ENCODE measurements around the gene SLC25A39. TPM values are rescaled to one million over a fixed set of nuclear protein-coding genes. Genes with fewer than 3 reads are reported as not detected.

The SLC25A39 gene
- total and polyA plus RNA-seq, 2 of the 13 experiments (the other 11 are each of a cell fraction or from before 2014, with no cell fraction given) = 144 to 151 TPM

DNA sequence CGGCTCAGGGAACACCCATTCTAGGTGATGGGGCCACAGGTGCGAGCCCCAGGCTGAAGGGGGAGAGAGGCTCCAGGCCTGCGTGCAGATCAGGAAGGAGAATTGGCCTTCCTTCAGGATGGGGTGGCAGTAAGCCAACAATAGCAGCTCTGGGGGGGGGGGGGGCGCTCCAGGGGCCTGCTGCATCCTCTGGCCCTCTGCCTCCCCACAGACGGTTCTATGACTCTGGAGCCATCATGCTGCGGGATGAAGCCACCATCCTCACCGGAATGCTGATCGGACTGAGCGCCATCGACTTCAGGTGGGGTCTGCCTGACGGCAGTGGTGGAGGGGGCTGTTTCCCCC lies 10.1 kb downstream of the SLC25A39 start:
- BruUV-seq (replicated peaks) = no TSS peak
- Histone ChIP-seq H3K9ac (ENCODE audit: insufficient read depth, low read depth, low read length) (no peak overlapping the region), H4K20me1 (ENCODE audit: insufficient read depth, low read length) (no peaks in the 10 kb centered on the region), H3K79me2 (ENCODE audit: insufficient read depth, low read length) (no peaks in the 10 kb centered on the region), H3K4me1 (ENCODE audit: insufficient read depth, low read length) (peaks cover 67% of the 10 kb centered on the region), H3K4me3 (replicated peaks in 1 of 3; ENCODE audit: insufficient read depth in 1 of 3, low read depth in 2 of 3, low read length in 3 of 3) (0 out of 6 replicates have a peak overlapping the region, but pooled peaks of 1 of the 3 experiments have one; percentile 58), H3K4me2 (ENCODE audit: low read depth, low read length) (peak overlapping the region; percentile 61), H3K36me3 (replicated peaks in 1 of 2; ENCODE audit: control insufficient read depth in 1 of 2, insufficient read depth in 2 of 2, low read length in 2 of 2) (peaks cover 0 to 2% of the 10 kb centered on the region in 2 experiments; a peak in 2 of 5 replicates), H3K27me3 (ENCODE audit: control insufficient read depth in 1 of 2, insufficient read depth in 2 of 2, low read length in 2 of 2) (peaks cover 10 to 42% of the 10 kb centered on the region in 2 experiments; a peak in 4 of 5 replicates), H2AFZ (ENCODE audit: low read length) (no peak overlapping the region), H3K27ac (ENCODE audit: extremely low read length, insufficient read depth, low read length) (no peak overlapping the region), H3K9me3 (ENCODE audit: low read length) (no peaks in the 10 kb centered on the region)
- 48% methylated on average over 4 of the region's 11 CpGs for WGBS (ENCODE audit: low lambda C conversion rate)
- DNase-seq (ENCODE audit: low spot score) (no peak), ATAC-seq (no peak), FAIRE-seq (no peak)
- ChIA-PET CTCF (ENCODE audit: low intra/inter-chr PET ratio, low total read pairs) (no interaction called here), POLR2A (no interaction called here)
- intact Hi-C loops (cut with micrococcal nuclease; ENCODE audit: unreplicated experiment) (no loop called here), in situ Hi-C loops (cut with HindIII; ENCODE audit: extremely low pct_ligation_motif_present, low pct_unique_long_range_greater_than_20kb) (no loop called here)
- no peak for TF ChIP-seq ZNF891 (CRISPR knock-in tag; IDR thresholded peaks at IDR 0.05)
- no peak for TF ChIP-seq ZNF878 (CRISPR knock-in tag; IDR thresholded peaks at IDR 0.05)
- TF ChIP-seq, protein P1, sequence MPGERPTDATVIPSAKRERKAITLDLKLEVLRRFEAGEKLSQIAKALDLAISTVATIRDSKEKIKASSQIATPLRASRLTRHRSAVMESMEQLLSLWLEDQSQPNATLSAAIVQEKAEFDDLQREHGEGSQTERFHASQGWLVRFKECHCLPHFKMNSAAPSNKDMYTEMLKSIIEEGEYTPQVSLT (CRISPR knock-in tag; IDR thresholded peaks at IDR 0.05; ENCODE audit: borderline replicate concordance, low read depth) = no peak
- TF ChIP-seq, protein P2, sequence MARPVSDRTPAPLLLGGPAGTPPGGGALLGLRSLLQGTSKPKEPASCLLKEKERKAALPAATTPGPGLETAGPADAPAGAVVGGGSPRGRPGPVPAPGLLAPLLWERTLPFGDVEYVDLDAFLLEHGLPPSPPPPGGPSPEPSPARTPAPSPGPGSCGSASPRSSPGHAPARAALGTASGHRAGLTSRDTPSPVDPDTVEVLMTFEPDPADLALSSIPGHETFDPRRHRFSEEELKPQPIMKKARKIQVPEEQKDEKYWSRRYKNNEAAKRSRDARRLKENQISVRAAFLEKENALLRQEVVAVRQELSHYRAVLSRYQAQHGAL (CRISPR knock-in tag; IDR thresholded peaks at IDR 0.05; ENCODE audit: not compliant biosample characterization) = no peak
- TF ChIP-seq, protein P3, sequence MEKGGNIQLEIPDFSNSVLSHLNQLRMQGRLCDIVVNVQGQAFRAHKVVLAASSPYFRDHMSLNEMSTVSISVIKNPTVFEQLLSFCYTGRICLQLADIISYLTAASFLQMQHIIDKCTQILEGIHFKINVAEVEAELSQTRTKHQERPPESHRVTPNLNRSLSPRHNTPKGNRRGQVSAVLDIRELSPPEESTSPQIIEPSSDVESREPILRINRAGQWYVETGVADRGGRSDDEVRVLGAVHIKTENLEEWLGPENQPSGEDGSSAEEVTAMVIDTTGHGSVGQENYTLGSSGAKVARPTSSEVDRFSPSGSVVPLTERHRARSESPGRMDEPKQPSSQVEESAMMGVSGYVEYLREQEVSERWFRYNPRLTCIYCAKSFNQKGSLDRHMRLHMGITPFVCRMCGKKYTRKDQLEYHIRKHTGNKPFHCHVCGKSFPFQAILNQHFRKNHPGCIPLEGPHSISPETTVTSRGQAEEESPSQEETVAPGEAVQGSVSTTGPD (CRISPR knock-in tag; IDR thresholded peaks at IDR 0.05) = no peak
- TF ChIP-seq MTA1 (CRISPR knock-in tag; IDR thresholded peaks at IDR 0.05; ENCODE audit: borderline replicate concordance) = 0 out of 2 replicates have a peak, but pooled peaks have one; percentile 42
- TF ChIP-seq KDM2A (CRISPR knock-in tag; IDR thresholded peaks at IDR 0.05; ENCODE audit: borderline replicate concordance, low read depth) = no peak
- TF ChIP-seq, protein P4, sequence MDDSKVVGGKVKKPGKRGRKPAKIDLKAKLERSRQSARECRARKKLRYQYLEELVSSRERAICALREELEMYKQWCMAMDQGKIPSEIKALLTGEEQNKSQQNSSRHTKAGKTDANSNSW (CRISPR knock-in tag; IDR thresholded peaks at IDR 0.05; ENCODE audit: borderline replicate concordance) = no peak
- TF ChIP-seq, protein P5, sequence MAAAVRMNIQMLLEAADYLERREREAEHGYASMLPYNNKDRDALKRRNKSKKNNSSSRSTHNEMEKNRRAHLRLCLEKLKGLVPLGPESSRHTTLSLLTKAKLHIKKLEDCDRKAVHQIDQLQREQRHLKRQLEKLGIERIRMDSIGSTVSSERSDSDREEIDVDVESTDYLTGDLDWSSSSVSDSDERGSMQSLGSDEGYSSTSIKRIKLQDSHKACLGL (CRISPR knock-in tag; IDR thresholded peaks at IDR 0.05) = 0 out of 2 replicates have a peak, but pooled peaks have one; percentile 27
- TF ChIP-seq ZNF674 (CRISPR knock-in tag; IDR thresholded peaks at IDR 0.05; ENCODE audit: low read depth) = no peak
- TF ChIP-seq, protein P6, sequence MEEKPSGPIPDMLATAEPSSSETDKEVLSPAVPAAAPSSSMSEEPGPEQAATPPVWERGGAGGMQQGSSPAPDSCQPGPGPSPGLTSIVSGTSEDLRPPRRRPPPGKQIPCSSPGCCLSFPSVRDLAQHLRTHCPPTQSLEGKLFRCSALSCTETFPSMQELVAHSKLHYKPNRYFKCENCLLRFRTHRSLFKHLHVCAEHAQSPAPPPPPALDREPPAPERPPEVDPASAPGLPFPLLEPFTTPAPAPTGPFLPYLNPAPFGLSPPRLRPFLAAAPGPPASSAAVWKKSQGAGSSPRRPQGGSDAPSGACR (CRISPR knock-in tag; IDR thresholded peaks at IDR 0.05) = no peak
- no peak for TF ChIP-seq MYC (CRISPR knock-in tag; IDR thresholded peaks at IDR 0.05; ENCODE audit: borderline replicate concordance)
- TF ChIP-seq SP5 (CRISPR knock-in tag; IDR thresholded peaks at IDR 0.05; ENCODE audit: borderline replicate concordance, low read depth) = no peak
- TF ChIP-seq PHF5A (CRISPR knock-in tag; IDR thresholded peaks at IDR 0.05; ENCODE audit: low read depth, unreplicated experiment) = no peak
- TF ChIP-seq, protein P7, sequence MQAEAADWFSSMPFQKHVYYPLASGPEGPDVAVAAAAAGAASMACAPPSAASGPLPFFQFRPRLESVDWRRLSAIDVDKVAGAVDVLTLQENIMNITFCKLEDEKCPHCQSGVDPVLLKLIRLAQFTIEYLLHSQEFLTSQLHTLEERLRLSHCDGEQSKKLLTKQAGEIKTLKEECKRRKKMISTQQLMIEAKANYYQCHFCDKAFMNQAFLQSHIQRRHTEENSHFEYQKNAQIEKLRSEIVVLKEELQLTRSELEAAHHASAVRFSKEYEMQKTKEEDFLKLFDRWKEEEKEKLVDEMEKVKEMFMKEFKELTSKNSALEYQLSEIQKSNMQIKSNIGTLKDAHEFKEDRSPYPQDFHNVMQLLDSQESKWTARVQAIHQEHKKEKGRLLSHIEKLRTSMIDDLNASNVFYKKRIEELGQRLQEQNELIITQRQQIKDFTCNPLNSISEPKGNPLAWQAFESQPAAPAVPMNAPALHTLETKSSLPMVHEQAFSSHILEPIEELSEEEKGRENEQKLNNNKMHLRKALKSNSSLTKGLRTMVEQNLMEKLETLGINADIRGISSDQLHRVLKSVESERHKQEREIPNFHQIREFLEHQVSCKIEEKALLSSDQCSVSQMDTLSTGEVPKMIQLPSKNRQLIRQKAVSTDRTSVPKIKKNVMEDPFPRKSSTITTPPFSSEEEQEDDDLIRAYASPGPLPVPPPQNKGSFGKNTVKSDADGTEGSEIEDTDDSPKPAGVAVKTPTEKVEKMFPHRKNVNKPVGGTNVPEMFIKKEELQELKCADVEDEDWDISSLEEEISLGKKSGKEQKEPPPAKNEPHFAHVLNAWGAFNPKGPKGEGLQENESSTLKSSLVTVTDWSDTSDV (CRISPR knock-in tag; IDR thresholded peaks at IDR 0.05) = 0 out of 2 replicates have a peak, but pooled peaks have one; percentile 40
- TF ChIP-seq, protein P8, sequence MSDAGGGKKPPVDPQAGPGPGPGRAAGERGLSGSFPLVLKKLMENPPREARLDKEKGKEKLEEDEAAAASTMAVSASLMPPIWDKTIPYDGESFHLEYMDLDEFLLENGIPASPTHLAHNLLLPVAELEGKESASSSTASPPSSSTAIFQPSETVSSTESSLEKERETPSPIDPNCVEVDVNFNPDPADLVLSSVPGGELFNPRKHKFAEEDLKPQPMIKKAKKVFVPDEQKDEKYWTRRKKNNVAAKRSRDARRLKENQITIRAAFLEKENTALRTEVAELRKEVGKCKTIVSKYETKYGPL (CRISPR knock-in tag; IDR thresholded peaks at IDR 0.05) = no peak
- no peak for TF ChIP-seq ZNF260 (CRISPR knock-in tag; IDR thresholded peaks at IDR 0.05; ENCODE audit: borderline replicate concordance, low read depth)
